Sigmoid colon (tissue), 4 donors: ENCODE results near the gene FAM50B.

Source experiments
- POLR2A ChIP-seq, 2 donors: fragments of 450-650 bp; IDR thresholded peaks; one replicate each; pipeline ENCODE4 v1.6.1; 2016; ENCODE audit warnings: antibody characterized with exemption in 2 of 2, mild to moderate bottlenecking in 2 of 2, moderate library complexity in 2 of 2
- POLR2AphosphoS5 ChIP-seq, 4 donors: sonication (generic); formaldehyde crosslinking; IDR thresholded peaks; one replicate each; pipeline ENCODE4 v1.6.1; 2017; ENCODE audit warnings: antibody characterized with exemption in 4 of 4
- TF ChIP-seq, protein P1 (sequence below), 4 experiments: fragments of 450-650 bp in 3 of 4; fragments of 200-600 bp in 1 of 4; IDR thresholded peaks; one replicate each; pipeline ENCODE4 v1.5.1; 2016 to 2019; ENCODE audit warnings: antibody characterized with exemption in 4 of 4, mild to moderate bottlenecking in 3 of 4, moderate library complexity in 2 of 4

DNA sequence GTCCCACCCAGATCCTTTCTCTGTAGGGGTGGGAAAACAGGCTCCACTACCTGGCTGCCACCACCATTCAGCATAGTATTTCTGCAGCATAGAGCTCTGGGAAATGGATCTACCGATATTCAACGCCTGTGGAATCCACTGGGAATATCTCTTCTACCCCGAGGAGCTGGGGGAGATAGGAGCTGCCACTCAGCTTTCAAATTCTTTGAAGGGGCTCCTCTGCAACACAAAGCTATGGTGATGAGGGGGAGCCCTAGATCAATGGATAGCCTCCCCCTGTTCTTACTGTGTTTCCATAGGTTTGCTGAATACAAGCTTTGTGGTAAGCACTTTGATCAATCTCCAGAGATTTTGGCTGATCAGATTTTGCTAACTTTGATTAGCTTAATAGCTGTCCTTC is 12.9 kb downstream of the FAM50B start:
- TF ChIP-seq, protein P1, sequence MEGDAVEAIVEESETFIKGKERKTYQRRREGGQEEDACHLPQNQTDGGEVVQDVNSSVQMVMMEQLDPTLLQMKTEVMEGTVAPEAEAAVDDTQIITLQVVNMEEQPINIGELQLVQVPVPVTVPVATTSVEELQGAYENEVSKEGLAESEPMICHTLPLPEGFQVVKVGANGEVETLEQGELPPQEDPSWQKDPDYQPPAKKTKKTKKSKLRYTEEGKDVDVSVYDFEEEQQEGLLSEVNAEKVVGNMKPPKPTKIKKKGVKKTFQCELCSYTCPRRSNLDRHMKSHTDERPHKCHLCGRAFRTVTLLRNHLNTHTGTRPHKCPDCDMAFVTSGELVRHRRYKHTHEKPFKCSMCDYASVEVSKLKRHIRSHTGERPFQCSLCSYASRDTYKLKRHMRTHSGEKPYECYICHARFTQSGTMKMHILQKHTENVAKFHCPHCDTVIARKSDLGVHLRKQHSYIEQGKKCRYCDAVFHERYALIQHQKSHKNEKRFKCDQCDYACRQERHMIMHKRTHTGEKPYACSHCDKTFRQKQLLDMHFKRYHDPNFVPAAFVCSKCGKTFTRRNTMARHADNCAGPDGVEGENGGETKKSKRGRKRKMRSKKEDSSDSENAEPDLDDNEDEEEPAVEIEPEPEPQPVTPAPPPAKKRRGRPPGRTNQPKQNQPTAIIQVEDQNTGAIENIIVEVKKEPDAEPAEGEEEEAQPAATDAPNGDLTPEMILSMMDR (IDR thresholded peaks at IDR 0.05): no peak
- TF ChIP-seq POLR2A (IDR thresholded peaks at IDR 0.05) (no peak), POLR2AphosphoS5 (IDR thresholded peaks at IDR 0.05) (no peak)
